Heart left ventricle (tissue), 13 donors: ENCODE data around the gene MSI1.
A peak's percentile ranks its signal among the peaks of the same experiment; 100 is the strongest.

Experiments
- POLR2A ChIP-seq, 2 donors: fragments of 450-650 bp; IDR thresholded peaks; one replicate each; pipeline ENCODE4 v1.6.1; 2017; ENCODE audit warnings: antibody characterized with exemption in 2 of 2, mild to moderate bottlenecking in 2 of 2, moderate library complexity in 2 of 2
- TF ChIP-seq, protein P1 (sequence below), 12 donors: fragments of 200-600 bp; sonication (generic) in 4 of 12; IDR thresholded peaks; one replicate each; pipeline versions ENCODE4 v1.5.0 to v1.8.0; 2018 to 2022; ENCODE audit warnings: antibody characterized with exemption in 12 of 12, mild to moderate bottlenecking in 5 of 12
- donor health status: ischemic (EF 13 %, LVEDD 7.1; RV severe dilation, severe dysfunction).
- donor health status: DM: no; HTN: yes; CAD: no.
- donor health status: DM: no; HTN: no; CAD: no.
- donor health status: ischemic (EF 25% LVEDD 6.9; RV normal size, moderate dysfunction).
- donor health status: ischemic (EF 25% LVEDD 5.7; RV mildly dilated, moderate dysfunction).
- donor health status: ischemic (EF 35%, LVEDD 5.7; RV mildly dilated, moderate dysfunction).
- donor health status: nonischemic (EF 11% LVEDD 7.7; RV severe dilation, severe dysfunction).
- donor health status: DM: yes; HTN: yes; CAD: no.
- donor health status: PGD.
- donor health status: ischemic (EF 29% LVEDD 5.4; RV normal size, mild dysfunction).
- donor health status: nonischemic (EF 23%, LVEDD 6.1; RV moderate dilation, normal function).

- TF ChIP-seq, protein P1, sequence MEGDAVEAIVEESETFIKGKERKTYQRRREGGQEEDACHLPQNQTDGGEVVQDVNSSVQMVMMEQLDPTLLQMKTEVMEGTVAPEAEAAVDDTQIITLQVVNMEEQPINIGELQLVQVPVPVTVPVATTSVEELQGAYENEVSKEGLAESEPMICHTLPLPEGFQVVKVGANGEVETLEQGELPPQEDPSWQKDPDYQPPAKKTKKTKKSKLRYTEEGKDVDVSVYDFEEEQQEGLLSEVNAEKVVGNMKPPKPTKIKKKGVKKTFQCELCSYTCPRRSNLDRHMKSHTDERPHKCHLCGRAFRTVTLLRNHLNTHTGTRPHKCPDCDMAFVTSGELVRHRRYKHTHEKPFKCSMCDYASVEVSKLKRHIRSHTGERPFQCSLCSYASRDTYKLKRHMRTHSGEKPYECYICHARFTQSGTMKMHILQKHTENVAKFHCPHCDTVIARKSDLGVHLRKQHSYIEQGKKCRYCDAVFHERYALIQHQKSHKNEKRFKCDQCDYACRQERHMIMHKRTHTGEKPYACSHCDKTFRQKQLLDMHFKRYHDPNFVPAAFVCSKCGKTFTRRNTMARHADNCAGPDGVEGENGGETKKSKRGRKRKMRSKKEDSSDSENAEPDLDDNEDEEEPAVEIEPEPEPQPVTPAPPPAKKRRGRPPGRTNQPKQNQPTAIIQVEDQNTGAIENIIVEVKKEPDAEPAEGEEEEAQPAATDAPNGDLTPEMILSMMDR (IDR thresholded peaks at IDR 0.05): no peak
- TF ChIP-seq POLR2A (IDR thresholded peaks at IDR 0.05): peak; percentile 23 to 51
Measured at GRCh38 chr12:120292661-120293531, 76.1 kb downstream of the MSI1 start, which contains the start of gene RNU4-1.
